GM19238 (cell line): ENCODE measurements around the gene TMEM87A.

ENCODE experiments used
- DNase-seq: peaks from one replicate; pipeline ENCODE4 v3.0.0; 2011; ENCODE audit warnings: low spot score; ENCODE audit not compliant: insufficient read length

The TMEM87A gene

DNA sequence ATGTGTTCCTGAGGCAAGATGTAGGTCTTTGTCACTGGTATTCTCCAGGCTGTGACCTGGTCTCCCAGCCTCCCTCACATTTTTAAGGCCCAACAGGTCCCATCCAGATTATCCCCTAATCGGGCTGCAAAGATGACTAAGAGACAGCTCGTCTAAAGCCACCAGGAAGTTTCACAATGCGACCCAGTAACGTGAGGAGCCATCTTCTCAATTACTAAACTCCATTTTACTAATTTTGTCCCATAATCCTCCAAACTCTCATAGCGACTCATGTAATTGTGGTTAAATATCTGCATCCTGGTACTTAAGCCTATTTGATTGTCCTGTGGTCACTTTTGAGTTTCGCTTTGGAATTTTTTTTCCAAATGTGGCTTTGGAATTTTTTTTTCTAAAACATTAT, 108.1 kb downstream of the TMEM87A start:
- no peak for DNase-seq

DNA sequence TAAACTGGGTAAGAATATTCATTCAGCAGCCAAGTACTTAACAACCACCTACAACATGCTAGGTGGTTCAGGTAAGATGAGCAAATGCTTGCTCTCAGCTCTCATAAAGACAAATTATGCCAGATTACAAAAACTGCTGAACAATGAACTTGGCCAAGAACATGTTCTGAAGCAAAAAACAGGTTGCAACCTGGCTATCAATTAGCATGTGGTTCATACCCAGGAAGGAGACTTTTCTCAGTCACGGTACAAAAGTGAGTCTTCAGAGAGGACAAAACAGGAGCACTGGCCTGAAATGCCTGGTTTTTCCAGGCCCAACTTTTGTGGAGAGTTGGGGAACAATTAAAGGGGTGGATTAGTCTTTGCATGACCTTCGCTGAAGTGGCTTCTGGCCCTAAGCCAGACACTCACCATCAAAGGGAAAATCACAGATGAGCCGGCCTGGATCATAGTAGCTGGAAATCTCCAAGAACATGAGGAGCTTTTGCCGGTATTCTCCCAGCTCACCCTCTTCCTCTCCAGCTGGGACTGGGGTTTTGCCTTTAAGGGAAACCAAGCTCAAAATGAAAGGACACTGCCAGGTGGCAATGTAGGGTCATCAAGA, 109.2 kb downstream of the TMEM87A start:
- no peak for DNase-seq

DNA sequence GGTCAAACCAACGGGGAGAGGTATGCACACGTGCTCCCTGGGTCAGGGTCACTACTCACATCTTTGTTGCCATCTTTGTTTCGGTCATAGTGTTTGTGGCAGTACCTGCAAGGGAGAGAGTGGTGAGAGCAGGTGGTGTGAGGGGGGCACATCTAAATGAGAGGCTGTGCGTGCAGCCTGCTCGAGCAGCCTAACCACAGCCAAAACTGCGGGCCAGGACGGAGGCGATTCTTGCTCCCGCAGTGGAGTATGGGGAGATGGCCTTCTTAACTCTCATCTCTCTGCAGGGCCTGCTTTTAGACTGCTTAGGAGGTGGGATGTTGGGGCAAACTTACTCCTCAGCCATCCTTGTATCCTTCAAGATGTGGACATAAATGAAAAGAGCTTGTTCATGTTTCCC, 109.9 kb downstream of the TMEM87A start:
- no peak for DNase-seq
